Measurements from ENCODE around the gene TF.

TF gene

GRCh38 chr3:133758568-133758928 lies 12.4 kb downstream of the TF start:
- DNase-seq (ENCODE audit: low read depth): no peak
- TF ChIP-seq CTCF (IDR thresholded peaks at IDR 0.05; ENCODE audit: insufficient read depth, low read depth, low read length, missing control alignments): no peak
- H3K4me3 ChIP-seq (ENCODE audit: low read length): no peak overlapping the region

- no peak for DNase-seq (ENCODE audit: low read depth)
- no peak for TF ChIP-seq CTCF (IDR thresholded peaks at IDR 0.05; ENCODE audit: insufficient read depth, low read depth, low read length, missing control alignments)
- no peak overlapping the region for H3K4me3 ChIP-seq (ENCODE audit: low read length)
These were observed 13.0 kb downstream of the TF start for GRCh38 chr3:133758964-133759739.

GRCh38 chr3:133759740-133760305 lies 13.6 kb downstream of the TF start:
- H3K4me3 ChIP-seq (ENCODE audit: low read length): no peak overlapping the region
- no peak for TF ChIP-seq CTCF (IDR thresholded peaks at IDR 0.05; ENCODE audit: insufficient read depth, low read depth, low read length, missing control alignments)

GRCh38 chr3:133760916-133761315 lies 14.7 kb downstream of the TF start:
- no peak for DNase-seq (ENCODE audit: low read depth)
- TF ChIP-seq CTCF (IDR thresholded peaks at IDR 0.05; ENCODE audit: insufficient read depth, low read depth, low read length, missing control alignments): no peak
- no peak overlapping the region for H3K4me3 ChIP-seq (ENCODE audit: low read length)

More at GRCh38 chr3:133759740-133760305, 13.6 kb downstream of the TF start:
- DNase-seq (ENCODE audit: low read depth): no peak

GRCh38 chr3:133761605-133762484 lies 15.7 kb downstream of the TF start:
- H3K4me3 ChIP-seq (ENCODE audit: low read length): no peak overlapping the region
- no peak for TF ChIP-seq CTCF (IDR thresholded peaks at IDR 0.05; ENCODE audit: insufficient read depth, low read depth, low read length, missing control alignments)
- DNase-seq (ENCODE audit: low read depth): no peak

GRCh38 chr3:133762539-133762938 lies 16.3 kb downstream of the TF start:
- TF ChIP-seq CTCF (IDR thresholded peaks at IDR 0.05; ENCODE audit: insufficient read depth, low read depth, low read length, missing control alignments): no peak
- no peak overlapping the region for H3K4me3 ChIP-seq (ENCODE audit: low read length)
- DNase-seq (ENCODE audit: low read depth): no peak

Measured in epithelial cell of esophagus (primary cell).